ENCODE results near the gene MYO9B. TPM values are rescaled to one million over a fixed set of nuclear protein-coding genes. Genes with fewer than 3 reads are reported as not detected.

MYO9B gene
- total RNA-seq, 2 experiments from 2014 or later: 100 to 104 TPM

- H3K36me3 Mint-ChIP-seq: peaks cover 42% of the 10 kb centered on the region
- intact Hi-C loops (cut with micrococcal nuclease): no loop called here
Observed at GRCh38 chr19:17070421-17070820, 5.2 kb upstream of the MYO9B start.

GRCh38 chr19:17070912-17071311, 4.7 kb upstream of the MYO9B start:
- POLR2A ChIA-PET: no interaction called here
- Mint-ChIP-seq H3K27ac (no peak overlapping the region), H3K4me3 (no peak overlapping the region), H3K9me3 (no peaks in the 10 kb centered on the region), H3K4me1 (ENCODE audit: low read depth) (peaks cover 22% of the 10 kb centered on the region), H3K36me3 (peaks cover 42% of the 10 kb centered on the region), H3K27me3 (no peaks in the 10 kb centered on the region)
- DNase-seq: no peak
- intact Hi-C loops (cut with micrococcal nuclease): no loop called here
- CTCF ChIA-PET: no interaction called here

More at GRCh38 chr19:17070421-17070820, 5.2 kb upstream of the MYO9B start:
- no peaks in the 10 kb centered on the region for H3K9me3 Mint-ChIP-seq
- ChIA-PET POLR2A (no interaction called here), CTCF (interaction anchor here (0.7 kb wide), 1 partner anchor 164 kb away, joined by 3 read pairs; no protein-coding TSS in a partner anchor)
- no peaks in the 10 kb centered on the region for H3K27me3 Mint-ChIP-seq
- no peak overlapping the region for H3K27ac Mint-ChIP-seq
- H3K4me1 Mint-ChIP-seq (ENCODE audit: low read depth): peaks cover 25% of the 10 kb centered on the region
- no peak for DNase-seq
- H3K4me3 Mint-ChIP-seq: no peak overlapping the region

DNA sequence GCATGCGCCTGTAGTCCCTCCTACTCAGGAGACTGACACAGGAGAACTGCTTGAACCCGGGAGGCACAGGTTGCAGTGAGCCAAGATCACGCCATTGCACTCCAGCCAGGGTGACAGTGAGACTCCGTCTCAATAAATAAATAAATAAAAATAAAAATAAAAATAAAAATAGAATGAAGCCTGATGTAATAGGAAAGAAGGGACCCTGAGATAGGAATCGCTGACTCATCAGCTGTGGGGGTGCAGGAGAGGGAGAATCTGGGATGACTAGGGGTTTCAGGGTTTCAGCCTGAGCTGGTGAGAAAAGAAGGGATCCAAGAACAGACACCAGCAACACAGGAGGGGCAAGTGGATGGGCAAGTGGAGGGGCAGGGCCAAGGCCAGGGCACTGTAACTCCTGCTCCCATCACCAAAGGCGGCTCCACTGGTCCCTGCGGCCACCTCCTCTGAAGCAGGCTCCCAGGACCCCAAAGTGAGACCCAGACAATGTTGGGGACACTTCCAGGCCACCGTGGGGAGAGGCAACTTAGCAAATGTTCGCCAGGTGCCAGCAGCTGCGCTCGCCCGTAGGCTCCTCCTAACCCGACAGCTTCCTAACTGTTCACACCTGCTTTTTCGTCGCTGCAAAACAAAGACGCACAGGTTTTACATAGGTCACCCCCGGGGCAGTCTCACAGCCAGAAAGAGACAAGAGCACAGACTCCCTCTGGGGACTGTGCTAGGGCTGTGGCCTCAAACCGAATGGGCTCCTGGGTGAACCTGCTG, 1.5 kb upstream of the MYO9B start:
- Mint-ChIP-seq H3K27ac (peak overlapping the region; percentile 99), H3K4me3 (peak overlapping the region; percentile 99), H3K9me3 (no peaks in the 10 kb centered on the region), H3K36me3 (peaks cover 34% of the 10 kb centered on the region), H3K27me3 (no peaks in the 10 kb centered on the region), H3K4me1 (ENCODE audit: low read depth) (peaks cover 38% of the 10 kb centered on the region)
- intact Hi-C loops (cut with micrococcal nuclease): loop anchor here (2.0 kb wide), 1 partner anchor 161 kb away; no protein-coding TSS in a partner anchor
- CTCF ChIA-PET: interaction anchor here (1.1 kb wide), 1 partner anchor 161 kb away, joined by 5 read pairs; no protein-coding TSS in a partner anchor
- peak; percentile 20 for DNase-seq
- POLR2A ChIA-PET: interaction anchor here (0.9 to 1.2 kb wide), 3 partner anchors 52 to 162 kb away, joined by 4 read pairs; partner anchors contain the start of gene USE1

DNA sequence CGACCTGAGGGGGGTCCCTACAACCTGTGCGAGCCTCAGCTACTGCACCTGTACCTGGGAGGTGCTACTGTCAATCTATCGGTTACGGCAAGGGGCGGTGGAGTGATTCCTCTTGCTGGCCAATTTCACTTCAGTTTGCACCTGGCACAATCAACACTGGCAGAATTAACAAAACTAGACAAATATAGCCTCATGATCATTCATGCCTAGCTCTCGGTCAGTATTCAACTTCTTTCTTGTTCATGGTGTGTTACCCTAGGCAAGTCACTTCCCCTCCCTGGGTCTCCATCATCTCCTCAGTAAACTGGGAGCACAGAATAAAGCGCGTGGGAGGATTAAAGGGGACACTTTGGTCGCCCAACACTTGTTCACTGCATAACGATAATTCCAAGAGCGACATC, 943 bp upstream of the MYO9B start:
- peaks cover 34% of the 10 kb centered on the region for H3K36me3 Mint-ChIP-seq
- POLR2A ChIA-PET: interaction anchor here (0.9 to 1.2 kb wide), 3 partner anchors 51 to 161 kb away, joined by 4 read pairs; partner anchors contain the start of gene USE1
- H3K4me1 Mint-ChIP-seq (ENCODE audit: low read depth): peaks cover 43% of the 10 kb centered on the region
- H3K9me3 Mint-ChIP-seq: no peaks in the 10 kb centered on the region
- H3K27me3 Mint-ChIP-seq: no peaks in the 10 kb centered on the region
- no peak for DNase-seq
- intact Hi-C loops (cut with micrococcal nuclease): loop anchor here (1.0 to 2.0 kb wide), 4 partner anchors 51 to 160 kb away; partner anchors contain the start of genes OCEL1 and USE1
- H3K27ac Mint-ChIP-seq: peak overlapping the region; percentile 99
- peak overlapping the region; percentile 99 for H3K4me3 Mint-ChIP-seq
- CTCF ChIA-PET: interaction anchor here (1.1 to 2.0 kb wide), 2 partner anchors 110 to 161 kb away, joined by 5 to 7 read pairs; no protein-coding TSS in a partner anchor

DNA sequence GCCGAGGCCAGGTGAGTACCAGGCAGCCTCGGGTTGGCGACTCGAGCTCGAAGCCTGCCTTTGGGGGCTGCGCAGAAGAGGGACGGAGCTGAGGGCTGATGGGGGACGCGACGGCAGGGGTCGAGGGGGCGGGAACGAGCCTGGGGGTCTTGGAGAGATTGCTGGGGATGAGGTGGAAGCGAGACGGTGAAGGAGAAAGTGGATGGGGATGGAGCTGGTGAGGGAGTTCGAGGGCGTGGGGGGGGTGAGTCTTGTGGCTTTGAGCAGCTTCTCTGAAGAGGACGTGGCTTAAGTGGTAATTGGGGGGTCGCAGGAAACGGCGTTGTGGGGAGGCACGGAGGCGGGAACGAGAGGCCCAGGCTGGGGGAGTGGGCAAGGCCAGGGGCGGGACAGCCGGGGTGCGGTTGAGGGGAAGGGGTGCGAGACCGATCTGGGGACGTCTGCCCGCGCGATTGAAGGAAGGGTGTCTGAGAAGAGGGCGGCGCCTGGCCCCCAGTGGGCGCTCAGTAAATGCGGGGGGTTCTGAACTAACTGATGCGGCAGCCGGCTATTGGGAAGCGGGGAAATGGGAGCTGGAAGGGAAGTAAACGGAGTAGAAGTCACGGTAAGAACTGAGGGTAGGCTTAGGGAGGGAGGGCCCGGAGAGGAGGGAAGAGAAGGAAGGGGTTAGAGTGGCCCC, 426 bp downstream of the MYO9B start:
- H3K27me3 Mint-ChIP-seq: no peaks in the 10 kb centered on the region
- peaks cover 26% of the 10 kb centered on the region for H3K36me3 Mint-ChIP-seq
- H3K4me3 Mint-ChIP-seq: peak overlapping the region; percentile 99
- ChIA-PET POLR2A (interaction anchor here (0.7 to 1.6 kb wide), 6 partner anchors 13 to 205 kb away, joined by 3 to 7 read pairs (median 4); partner anchors contain the start of gene OCEL1), CTCF (interaction anchor here (2.0 kb wide), 1 partner anchor 109 kb away, joined by 7 read pairs; no protein-coding TSS in a partner anchor)
- intact Hi-C loops (cut with micrococcal nuclease): loop anchor here (1.0 to 2.0 kb wide), 4 partner anchors 49 to 159 kb away; partner anchors contain the start of genes OCEL1 and USE1
- no peaks in the 10 kb centered on the region for H3K9me3 Mint-ChIP-seq
- DNase-seq: peak; percentile 60
- peak overlapping the region; percentile 93 for H3K27ac Mint-ChIP-seq
- peaks cover 51% of the 10 kb centered on the region for H3K4me1 Mint-ChIP-seq (ENCODE audit: low read depth)

GRCh38 chr19:17076543-17076991, 990 bp downstream of the MYO9B start:
- H3K36me3 Mint-ChIP-seq: peaks cover 23% of the 10 kb centered on the region
- POLR2A ChIA-PET: interaction anchor here (0.7 to 1.6 kb wide), 7 partner anchors 13 to 204 kb away, joined by 3 to 7 read pairs (median 3); partner anchors contain the start of gene OCEL1
- peak; percentile 55 for DNase-seq
- peak overlapping the region; percentile 99 for H3K4me3 Mint-ChIP-seq
- H3K9me3 Mint-ChIP-seq: no peaks in the 10 kb centered on the region
- peak overlapping the region; percentile 93 for H3K27ac Mint-ChIP-seq
- CTCF ChIA-PET: interaction anchor here (0.6 to 2.0 kb wide), 2 partner anchors 9 to 108 kb away, joined by 3 to 7 read pairs; no protein-coding TSS in a partner anchor
- intact Hi-C loops (cut with micrococcal nuclease): no loop called here
- no peaks in the 10 kb centered on the region for H3K27me3 Mint-ChIP-seq
- peaks cover 55% of the 10 kb centered on the region for H3K4me1 Mint-ChIP-seq (ENCODE audit: low read depth)

DNA sequence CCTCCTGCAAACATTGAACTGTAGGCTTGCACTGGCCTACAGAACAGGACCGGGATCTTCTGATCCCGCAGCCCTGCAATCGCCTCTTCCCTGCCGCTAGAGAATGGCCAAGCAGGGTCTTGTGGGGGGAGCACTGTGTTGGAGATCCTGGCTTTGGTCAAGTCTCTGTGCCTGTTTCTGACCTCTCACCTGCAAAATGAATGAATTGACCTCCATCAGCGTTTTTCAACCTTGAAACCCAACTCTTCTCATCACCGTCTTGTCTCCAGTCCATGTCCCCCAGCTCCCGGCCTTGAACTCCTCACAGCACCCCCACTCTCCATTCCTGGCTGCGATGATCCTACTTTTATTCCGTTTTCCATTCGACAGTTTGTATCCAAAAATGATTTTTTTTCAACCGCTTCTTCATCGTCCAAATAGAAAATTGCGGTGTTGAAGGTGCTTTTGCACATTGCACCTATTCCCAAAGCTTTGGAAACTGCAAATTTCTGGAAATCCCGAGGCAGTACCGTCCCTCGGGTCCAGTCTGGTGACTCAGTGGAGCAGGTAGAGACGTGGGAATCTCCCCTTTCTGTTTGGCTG, 2.0 kb downstream of the MYO9B start:
- intact Hi-C loops (cut with micrococcal nuclease): no loop called here
- ChIA-PET CTCF (no interaction called here), POLR2A (interaction anchor here (1.2 kb wide), 1 partner anchor 48 kb away, joined by 3 read pairs; no protein-coding TSS in a partner anchor)
- Mint-ChIP-seq H3K27me3 (no peaks in the 10 kb centered on the region), H3K4me3 (peak overlapping the region; percentile 20), H3K27ac (no peak overlapping the region), H3K4me1 (ENCODE audit: low read depth) (peaks cover 63% of the 10 kb centered on the region), H3K36me3 (peaks cover 22% of the 10 kb centered on the region), H3K9me3 (no peaks in the 10 kb centered on the region)
- DNase-seq: no peak

- peak overlapping the region; percentile 81 for H3K27ac Mint-ChIP-seq
- no peaks in the 10 kb centered on the region for H3K27me3 Mint-ChIP-seq
- no peak for DNase-seq
- H3K36me3 Mint-ChIP-seq: peaks cover 15% of the 10 kb centered on the region
- intact Hi-C loops (cut with micrococcal nuclease): no loop called here
- no peak overlapping the region for H3K4me3 Mint-ChIP-seq
- H3K4me1 Mint-ChIP-seq (ENCODE audit: low read depth): peaks cover 66% of the 10 kb centered on the region
- ChIA-PET POLR2A (no interaction called here), CTCF (no interaction called here)
- no peaks in the 10 kb centered on the region for H3K9me3 Mint-ChIP-seq
Observed at GRCh38 chr19:17078036-17078919, 2.7 kb downstream of the MYO9B start.

- peaks cover 59% of the 10 kb centered on the region for H3K4me1 Mint-ChIP-seq (ENCODE audit: low read depth)
Observed at GRCh38 chr19:17078920-17079709, 3.5 kb downstream of the MYO9B start.

GRCh38 chr19:17079710-17080439, 4.3 kb downstream of the MYO9B start:
- H3K4me1 Mint-ChIP-seq (ENCODE audit: low read depth): peaks cover 53% of the 10 kb centered on the region
- peak; percentile 88 for DNase-seq
- ChIA-PET POLR2A (interaction anchor here (0.9 kb wide), 1 partner anchor 46 kb away, joined by 3 read pairs; no protein-coding TSS in a partner anchor), CTCF (no interaction called here)
- H3K27ac Mint-ChIP-seq: peak overlapping the region; percentile 81
- peak overlapping the region; percentile 74 for H3K4me3 Mint-ChIP-seq
- H3K36me3 Mint-ChIP-seq: peaks cover 9% of the 10 kb centered on the region
- H3K27me3 Mint-ChIP-seq: no peaks in the 10 kb centered on the region
- no peaks in the 10 kb centered on the region for H3K9me3 Mint-ChIP-seq
- intact Hi-C loops (cut with micrococcal nuclease): loop anchor here (1.0 kb wide), 3 partner anchors 10 to 104 kb away; no protein-coding TSS in a partner anchor

More at GRCh38 chr19:17078920-17079709, 3.5 kb downstream of the MYO9B start:
- intact Hi-C loops (cut with micrococcal nuclease): no loop called here
- POLR2A ChIA-PET: interaction anchor here (0.9 kb wide), 1 partner anchor 46 kb away, joined by 3 read pairs; no protein-coding TSS in a partner anchor
- no peaks in the 10 kb centered on the region for H3K9me3 Mint-ChIP-seq
- H3K36me3 Mint-ChIP-seq: peaks cover 9% of the 10 kb centered on the region
- H3K4me3 Mint-ChIP-seq: peak overlapping the region; percentile 74
- H3K27me3 Mint-ChIP-seq: no peaks in the 10 kb centered on the region
- CTCF ChIA-PET: no interaction called here
- H3K27ac Mint-ChIP-seq: peak overlapping the region; percentile 81
- DNase-seq: no peak
